ENCODE results near the gene CTIF.
"Not testable (repeated sequence)": the region's sequence is repeated elsewhere in the genome, so short reads cannot be mapped to it uniquely, and the experiment has no call there.

Gene CTIF

GRCh38 chr18:48809365-48809764 is 270.5 kb downstream of the CTIF start:
- Histone ChIP-seq H3K27me3 (ENCODE audit: control insufficient read depth, insufficient read depth, low read length) (no peaks in the 10 kb centered on the region), H3K4me1 (no peaks in the 10 kb centered on the region), H3K9ac (no peak overlapping the region), H3K27ac (no peak overlapping the region), H3K9me3 (ENCODE audit: control insufficient read depth, low read length) (no peaks in the 10 kb centered on the region), H3K79me2 (peaks cover 1% of the 10 kb centered on the region), H3K36me3 (ENCODE audit: control insufficient read depth, insufficient read depth, low read length) (no peaks in the 10 kb centered on the region), H3K4me2 (ENCODE audit: low read length) (no peak overlapping the region), H2AFZ (no peak overlapping the region), H3K4me3 (ENCODE audit: low read depth, low read length) (no peak overlapping the region)
- TF ChIP-seq CTCF (IDR thresholded peaks at IDR 0.05) = no peak

GRCh38 chr18:48810805-48811204 is 272.0 kb downstream of the CTIF start:
- Histone ChIP-seq H3K36me3 (ENCODE audit: control insufficient read depth, insufficient read depth, low read length) (no peaks in the 10 kb centered on the region), H3K4me1 (no peaks in the 10 kb centered on the region), H3K4me2 (ENCODE audit: low read length) (no peak overlapping the region), H3K27ac (no peak overlapping the region), H3K27me3 (ENCODE audit: control insufficient read depth, insufficient read depth, low read length) (no peaks in the 10 kb centered on the region), H2AFZ (no peak overlapping the region), H3K9me3 (ENCODE audit: control insufficient read depth, low read length) (no peaks in the 10 kb centered on the region), H3K79me2 (peaks cover 4% of the 10 kb centered on the region), H3K4me3 (ENCODE audit: low read depth, low read length) (no peak overlapping the region), H3K9ac (no peak overlapping the region)
- TF ChIP-seq CTCF (IDR thresholded peaks at IDR 0.05) = no peak

- Histone ChIP-seq H3K9ac (no peak overlapping the region), H3K4me2 (ENCODE audit: low read length) (no peak overlapping the region), H3K79me2 (peaks cover 4% of the 10 kb centered on the region), H3K27me3 (ENCODE audit: control insufficient read depth, insufficient read depth, low read length) (no peaks in the 10 kb centered on the region), H3K36me3 (ENCODE audit: control insufficient read depth, insufficient read depth, low read length) (no peaks in the 10 kb centered on the region), H3K27ac (no peak overlapping the region), H3K4me1 (no peaks in the 10 kb centered on the region), H3K4me3 (ENCODE audit: low read depth, low read length) (no peak overlapping the region), H2AFZ (no peak overlapping the region), H3K9me3 (ENCODE audit: control insufficient read depth, low read length) (no peaks in the 10 kb centered on the region)
- no peak for TF ChIP-seq CTCF (IDR thresholded peaks at IDR 0.05)
Measured at GRCh38 chr18:48811401-48811800, 272.6 kb downstream of the CTIF start.

GRCh38 chr18:48811977-48812451 is 273.2 kb downstream of the CTIF start:
- not testable (repeated sequence) for H3K4me3 ChIP-seq (ENCODE audit: low read depth, low read length); H3K79me2 ChIP-seq; H3K27ac ChIP-seq; H3K9me3 ChIP-seq (ENCODE audit: control insufficient read depth, low read length); H3K36me3 ChIP-seq (ENCODE audit: control insufficient read depth, insufficient read depth, low read length); H3K9ac ChIP-seq; H3K27me3 ChIP-seq (ENCODE audit: control insufficient read depth, insufficient read depth, low read length); H3K4me2 ChIP-seq (ENCODE audit: low read length); H2AFZ ChIP-seq; H3K4me1 ChIP-seq

- Histone ChIP-seq H3K4me1 (no peaks in the 10 kb centered on the region), H3K27me3 (ENCODE audit: control insufficient read depth, insufficient read depth, low read length) (no peaks in the 10 kb centered on the region), H3K27ac (no peak overlapping the region)
Measured at GRCh38 chr18:48813321-48813720, 274.5 kb downstream of the CTIF start.

More at GRCh38 chr18:48813321-48813720, 274.5 kb downstream of the CTIF start:
- Histone ChIP-seq H3K4me2 (ENCODE audit: low read length) (no peak overlapping the region), H3K79me2 (peaks cover 4% of the 10 kb centered on the region), H2AFZ (no peak overlapping the region), H3K9me3 (ENCODE audit: control insufficient read depth, low read length) (no peaks in the 10 kb centered on the region), H3K9ac (no peak overlapping the region), H3K4me3 (ENCODE audit: low read depth, low read length) (no peak overlapping the region), H3K36me3 (ENCODE audit: control insufficient read depth, insufficient read depth, low read length) (no peaks in the 10 kb centered on the region)
- TF ChIP-seq CTCF (IDR thresholded peaks at IDR 0.05) = no peak
